ENCODE measurements around the gene C9orf152.

GRCh38 chr9:110168486-110168885, 39.5 kb downstream of the C9orf152 start:
- TF ChIP-seq CTCF (IDR thresholded peaks at IDR 0.05; ENCODE audit: low read length) (no peak), EZH2 (IDR thresholded peaks at IDR 0.05; ENCODE audit: borderline replicate concordance, low read length) (no peak)

All from OCI-LY1 (cell line).